ENCODE measurements around the gene PCYT1B. TPM values are rescaled to one million over a fixed set of nuclear protein-coding genes. Genes with fewer than 3 reads are reported as not detected.

PCYT1B gene
- total and polyA plus RNA-seq, 2 of the 13 experiments (the other 11 are each of a cell fraction or from before 2014, with no cell fraction given): 6.1 to 9.2 TPM

- TF ChIP-seq TFDP2 (CRISPR knock-in tag; IDR thresholded peaks at IDR 0.05): no peak
- TF ChIP-seq SUZ12 (IDR thresholded peaks at IDR 0.05; ENCODE audit: low read depth, low read length): no peak
- TF ChIP-seq ATF7-NPFF (CRISPR knock-in tag; IDR thresholded peaks at IDR 0.05; ENCODE audit: low read depth): no peak
- no peak for TF ChIP-seq MED1 (CRISPR knock-in tag; IDR thresholded peaks at IDR 0.05)
- no peak for TF ChIP-seq ZSCAN22 (CRISPR knock-in tag; IDR thresholded peaks at IDR 0.05)
These were observed 1.3 kb upstream of the PCYT1B start (continued) for GRCh38 chrX:24648495-24648894.

- H3K79me2 ChIP-seq (ENCODE audit: insufficient read depth, low read length): no peaks in the 10 kb centered on the region
- WGBS (ENCODE audit: low lambda C conversion rate): 93% methylated on average over 13 of the region's 13 CpGs
- peaks cover 16% of the 10 kb centered on the region for H3K4me1 ChIP-seq (ENCODE audit: insufficient read depth, low read length)
- FAIRE-seq (no peak), DNase-seq (ENCODE audit: low spot score) (no peak), ATAC-seq (no peak)
- H2AFZ ChIP-seq (ENCODE audit: low read length): no peak overlapping the region
- no peaks in the 10 kb centered on the region for H3K36me3 ChIP-seq (replicated peaks in 1 of 2; ENCODE audit: control insufficient read depth in 1 of 2, insufficient read depth in 2 of 2, low read length in 2 of 2)
- H3K4me3 ChIP-seq (replicated peaks in 1 of 3; ENCODE audit: insufficient read depth in 1 of 3, low read depth in 2 of 3, low read length in 3 of 3): no peak overlapping the region
- in situ Hi-C loops (cut with HindIII; ENCODE audit: extremely low pct_ligation_motif_present, low pct_unique_long_range_greater_than_20kb) (no loop called here), intact Hi-C loops (cut with micrococcal nuclease; ENCODE audit: unreplicated experiment) (no loop called here)
- ChIA-PET POLR2A (no interaction called here), CTCF (ENCODE audit: low intra/inter-chr PET ratio, low total read pairs) (no interaction called here)
- no peak overlapping the region for H3K9ac ChIP-seq (ENCODE audit: insufficient read depth, low read depth, low read length)
- H3K27ac ChIP-seq (ENCODE audit: extremely low read length, insufficient read depth, low read length): no peak overlapping the region
- no peak overlapping the region for H3K4me2 ChIP-seq (ENCODE audit: low read depth, low read length)
- no peaks in the 10 kb centered on the region for H3K27me3 ChIP-seq (ENCODE audit: control insufficient read depth in 1 of 2, insufficient read depth in 2 of 2, low read length in 2 of 2)
- H4K20me1 ChIP-seq (ENCODE audit: insufficient read depth, low read length): no peaks in the 10 kb centered on the region
- H3K9me3 ChIP-seq (ENCODE audit: low read length): no peaks in the 10 kb centered on the region
- TF ChIP-seq SALL1 (CRISPR knock-in tag; IDR thresholded peaks at IDR 0.05) (no peak), JUN (CRISPR knock-in tag; IDR thresholded peaks at IDR 0.05) (no peak), ZNF646 (CRISPR knock-in tag; IDR thresholded peaks at IDR 0.05) (no peak), RARG (CRISPR knock-in tag; IDR thresholded peaks at IDR 0.05; ENCODE audit: low read depth) (no peak)
- TF ChIP-seq, protein P1, sequence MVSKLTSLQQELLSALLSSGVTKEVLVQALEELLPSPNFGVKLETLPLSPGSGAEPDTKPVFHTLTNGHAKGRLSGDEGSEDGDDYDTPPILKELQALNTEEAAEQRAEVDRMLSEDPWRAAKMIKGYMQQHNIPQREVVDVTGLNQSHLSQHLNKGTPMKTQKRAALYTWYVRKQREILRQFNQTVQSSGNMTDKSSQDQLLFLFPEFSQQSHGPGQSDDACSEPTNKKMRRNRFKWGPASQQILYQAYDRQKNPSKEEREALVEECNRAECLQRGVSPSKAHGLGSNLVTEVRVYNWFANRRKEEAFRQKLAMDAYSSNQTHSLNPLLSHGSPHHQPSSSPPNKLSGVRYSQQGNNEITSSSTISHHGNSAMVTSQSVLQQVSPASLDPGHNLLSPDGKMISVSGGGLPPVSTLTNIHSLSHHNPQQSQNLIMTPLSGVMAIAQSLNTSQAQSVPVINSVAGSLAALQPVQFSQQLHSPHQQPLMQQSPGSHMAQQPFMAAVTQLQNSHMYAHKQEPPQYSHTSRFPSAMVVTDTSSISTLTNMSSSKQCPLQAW (CRISPR knock-in tag; IDR thresholded peaks at IDR 0.05): no peak
- BruUV-seq (replicated peaks): no TSS peak
These were observed 383 bp downstream of the PCYT1B start for GRCh38 chrX:24646745-24647182.

Measured in HepG2 (cell line).